ENCODE results near the gene ANO10. TPM values are rescaled to one million over a fixed set of nuclear protein-coding genes. Genes with fewer than 3 reads are reported as not detected.

The ANO10 gene
- total and polyA plus RNA-seq, 10 donors: 2.6 to 21.7 (median 16.6) TPM

- no peak for TF ChIP-seq POLR2A (IDR thresholded peaks at IDR 0.05)
- peaks cover 0 to 54% (median 26%) of the 10 kb centered on the region in 6 donors for H3K36me3 ChIP-seq
- peaks cover 0 to 14% (median 7%) of the 10 kb centered on the region in 6 donors for H3K4me1 ChIP-seq
- no peak overlapping the region for H3K27ac ChIP-seq
- peaks cover 5 to 77% (median 66%) of the 10 kb centered on the region in 8 donors for H3K9me3 ChIP-seq
- intact Hi-C loops (cut with DNase I; ENCODE audit: low total_unique reads): no loop called here
- 97 to 100% (median 98%) methylated on average over 1 of the region's 1 CpG for WGBS, 5 donors
- no peaks in the 10 kb centered on the region for H3K27me3 ChIP-seq (replicated peaks in 1 of 7)
- H3K4me3 ChIP-seq: no peak overlapping the region
- DNase-seq: no peak
Measured at GRCh38 chr3:43353393-43353792, 268.4 kb downstream of the ANO10 start.

GRCh38 chr3:43349716-43350115, 272.1 kb downstream of the ANO10 start:
- H3K27ac ChIP-seq: peak overlapping the region in 1 of 8 donors; percentile 88
- H3K4me1 ChIP-seq: peaks cover 9 to 51% (median 32%) of the 10 kb centered on the region in 6 donors
- WGBS, 5 donors: 86 to 100% (median 96%) methylated on average over 3 of the region's 3 CpGs
- TF ChIP-seq POLR2AphosphoS5 (IDR thresholded peaks at IDR 0.05) (no peak), POLR2A (IDR thresholded peaks at IDR 0.05) (no peak), CTCF (IDR thresholded peaks at IDR 0.05 in 8 of 11, conservative IDR thresholded peaks at IDR 0.05 in 3 of 11) (no peak)
- peaks cover 2 to 40% (median 32%) of the 10 kb centered on the region in 8 donors for H3K9me3 ChIP-seq
- no peaks in the 10 kb centered on the region for H3K27me3 ChIP-seq (replicated peaks in 1 of 7)
- intact Hi-C loops (cut with DNase I; ENCODE audit: low total_unique reads): loop anchor here (10.0 kb wide), 1 partner anchor 55 kb away; no protein-coding TSS in a partner anchor
- H3K4me3 ChIP-seq: no peak overlapping the region
- DNase-seq: no peak
- H3K36me3 ChIP-seq: peaks cover 0 to 91% (median 49%) of the 10 kb centered on the region in 6 donors

GRCh38 chr3:43348852-43349574, 272.8 kb downstream of the ANO10 start:
- H3K27ac ChIP-seq: peak overlapping the region in 2 of 8 donors; percentile 79 to 88
- H3K4me1 ChIP-seq: peaks cover 9 to 58% (median 36%) of the 10 kb centered on the region in 6 donors
- intact Hi-C loops (cut with DNase I; ENCODE audit: low total_unique reads): loop anchor here (10.0 kb wide), 1 partner anchor 54 kb away; no protein-coding TSS in a partner anchor
- H3K36me3 ChIP-seq: peaks cover 0 to 95% (median 55%) of the 10 kb centered on the region in 6 donors
- DNase-seq: no peak
- TF ChIP-seq POLR2A (IDR thresholded peaks at IDR 0.05): no peak
- no peak for TF ChIP-seq POLR2AphosphoS5 (IDR thresholded peaks at IDR 0.05)
- TF ChIP-seq CTCF (IDR thresholded peaks at IDR 0.05 in 8 of 11, conservative IDR thresholded peaks at IDR 0.05 in 3 of 11): no peak
- no peaks in the 10 kb centered on the region for H3K27me3 ChIP-seq (replicated peaks in 1 of 7)
- no peak overlapping the region for H3K4me3 ChIP-seq
- peaks cover 2 to 33% (median 25%) of the 10 kb centered on the region in 8 donors for H3K9me3 ChIP-seq
- 68 to 82% (median 77%) methylated on average over 4 of the region's 4 CpGs for WGBS, 5 donors

- Histone ChIP-seq H3K4me3 (no peak overlapping the region), H3K27ac (peak overlapping the region in 5 of 8 donors; percentile 35 to 88 (median 73)), H3K27me3 (replicated peaks in 1 of 7) (no peaks in the 10 kb centered on the region), H3K36me3 (peaks cover 0 to 95% (median 61%) of the 10 kb centered on the region in 6 donors), H3K4me1 (peaks cover 12 to 64% (median 42%) of the 10 kb centered on the region in 6 donors), H3K9me3 (peaks cover 2 to 26% (median 19%) of the 10 kb centered on the region in 8 donors)
- intact Hi-C loops (cut with DNase I; ENCODE audit: low total_unique reads): loop anchor here (10.0 kb wide), 1 partner anchor 54 kb away; no protein-coding TSS in a partner anchor
- DNase-seq: no peak
- 93 to 96% (median 95%) methylated on average over 11 of the region's 11 CpGs for WGBS, 5 donors
- no peak for TF ChIP-seq POLR2A (IDR thresholded peaks at IDR 0.05)
Measured at GRCh38 chr3:43348350-43348749, 273.5 kb downstream of the ANO10 start.

- intact Hi-C loops (cut with DNase I; ENCODE audit: low total_unique reads): loop anchor here (10.0 kb wide), 1 partner anchor 53 kb away; no protein-coding TSS in a partner anchor
- peak overlapping the region in 7 of 8 donors; percentile 35 to 88 (median 73) for H3K27ac ChIP-seq
- no peak for TF ChIP-seq POLR2A (IDR thresholded peaks at IDR 0.05)
- no peak for TF ChIP-seq CTCF (IDR thresholded peaks at IDR 0.05 in 8 of 11, conservative IDR thresholded peaks at IDR 0.05 in 3 of 11)
- peak in 2 of 3 donors; percentile 49 to 83 for TF ChIP-seq POLR2AphosphoS5 (IDR thresholded peaks at IDR 0.05)
- peaks cover 16 to 70% (median 47%) of the 10 kb centered on the region in 6 donors for H3K4me1 ChIP-seq
- H3K36me3 ChIP-seq: peaks cover 0 to 96% (median 65%) of the 10 kb centered on the region in 6 donors
- WGBS, 5 donors: 95 to 99% (median 97%) methylated on average over 20 of the region's 20 CpGs
- DNase-seq: no peak
- H3K27me3 ChIP-seq (replicated peaks in 1 of 7): no peaks in the 10 kb centered on the region
- peak overlapping the region in 1 of 8 donors; percentile 34 for H3K4me3 ChIP-seq
- H3K9me3 ChIP-seq: peaks cover 1 to 21% (median 13%) of the 10 kb centered on the region in 8 donors
Measured at GRCh38 chr3:43347774-43348173, 274.0 kb downstream of the ANO10 start.

Data from spleen (tissue), 11 donors.